GM18951 (cell line): ENCODE results near the gene PGLYRP1.

Source experiments
- POLR2A ChIP-seq: IDR thresholded peaks from 4 replicates; pipeline ENCODE4 v1.6.1; 2011; ENCODE audit warnings: mild to moderate bottlenecking; ENCODE audit not compliant: insufficient read length, insufficient read depth; ENCODE audit errors: extremely low read depth
- in situ Hi-C: fragments of 300-500 bp; cut with MboI; formaldehyde crosslinking; loops from one replicate; pipeline ENCODE4 v1.12.0; 2022; ENCODE audit warnings: low sequenced_read_pairs, mixed read lengths, inconsistent platforms; ENCODE audit not compliant: unreplicated experiment

The PGLYRP1 gene

GRCh38 chr19:46022431-46023310, at the start of gene PGLYRP1:
PGLYRP1 (minus strand) TSS chr19:46023053; CDS start chr19:46023021, 32 bp downstream.
- no peak for TF ChIP-seq POLR2A
- in situ Hi-C loops = no loop called here

- no peak for TF ChIP-seq POLR2A
- in situ Hi-C loops = no loop called here
Measured at GRCh38 chr19:46069806-46070341, 47.0 kb upstream of the PGLYRP1 start.

GRCh38 chr19:46068345-46069258, 45.7 kb upstream of the PGLYRP1 start:
- in situ Hi-C loops = no loop called here

GRCh38 chr19:46067691-46068090, 44.8 kb upstream of the PGLYRP1 start:
- no peak for TF ChIP-seq POLR2A
- in situ Hi-C loops = no loop called here

More at GRCh38 chr19:46068345-46069258, 45.7 kb upstream of the PGLYRP1 start:
- TF ChIP-seq POLR2A = no peak

- no peak for TF ChIP-seq POLR2A
- in situ Hi-C loops = no loop called here
Measured at GRCh38 chr19:46066471-46066870, 43.6 kb upstream of the PGLYRP1 start.

GRCh38 chr19:46065486-46066071, 42.7 kb upstream of the PGLYRP1 start:
- TF ChIP-seq POLR2A = no peak
- in situ Hi-C loops = no loop called here

GRCh38 chr19:46063201-46063600, 40.3 kb upstream of the PGLYRP1 start:
- no peak for TF ChIP-seq POLR2A
- in situ Hi-C loops = no loop called here

GRCh38 chr19:46060012-46060411, 37.2 kb upstream of the PGLYRP1 start:
- no peak for TF ChIP-seq POLR2A
- in situ Hi-C loops = no loop called here

- TF ChIP-seq POLR2A = no peak
- in situ Hi-C loops = no loop called here
Measured at GRCh38 chr19:46058778-46059177, 35.9 kb upstream of the PGLYRP1 start.

GRCh38 chr19:46056536-46056935, 33.7 kb upstream of the PGLYRP1 start:
- in situ Hi-C loops = no loop called here
- TF ChIP-seq POLR2A = no peak

- in situ Hi-C loops = no loop called here
- TF ChIP-seq POLR2A = no peak
Measured at GRCh38 chr19:46052896-46053295, 30.0 kb upstream of the PGLYRP1 start.

- no peak for TF ChIP-seq POLR2A
- in situ Hi-C loops = no loop called here
Measured at GRCh38 chr19:46049597-46049996, 26.7 kb upstream of the PGLYRP1 start.

- TF ChIP-seq POLR2A = no peak
- in situ Hi-C loops = no loop called here
Measured at GRCh38 chr19:46043519-46043918, 20.7 kb upstream of the PGLYRP1 start.

- TF ChIP-seq POLR2A = no peak
- in situ Hi-C loops = no loop called here
Measured at GRCh38 chr19:46042252-46042883, 19.5 kb upstream of the PGLYRP1 start.
